ENCODE results near the gene CHAT.

- no peak for TF ChIP-seq POLR2A (IDR thresholded peaks at IDR 0.05)
- TF ChIP-seq CTCF (IDR thresholded peaks at IDR 0.05) = no peak
Measured at GRCh38 chr10:49612513-49613164, 1.2 kb upstream of the CHAT start.

All from esophagus squamous epithelium (tissue), 4 donors.